Activated B cell treated with CpG ODN at 0.5 μM for 24 hours (primary cell): Measurements from ENCODE around the gene NLRP9. TPM values are rescaled to one million over a fixed set of nuclear protein-coding genes. Genes with fewer than 3 reads are reported as not detected.

ENCODE experiments used
- ATAC-seq: fragments of 200-7000 bp; cut with Tn5 transposase; one replicate; pipeline ENCODE4 v1.10.0; 2021; ENCODE audit warnings: low read depth, mild to moderate bottlenecking, moderate library complexity
- CTCF ChIA-PET: fragments of 350-600 bp; sonication (Branson Sonifier 250); formaldehyde crosslinking; loops from one replicate; lab custom pipeline; 2021; ENCODE audit warnings: antibody characterized with exemption; lab: Charles Lee
- POLR2A ChIA-PET: fragments of 350-600 bp; sonication (Branson Sonifier 250); formaldehyde crosslinking; loops from one replicate; lab custom pipeline; 2021; ENCODE audit warnings: antibody characterized with exemption; lab: Charles Lee
- DNase-seq: peaks from one replicate; pipeline ENCODE4 v3.0.0; 2022
- H3K27ac Mint-ChIP-seq: one replicate; pipeline ENCODE4 v1.8.0; 2020; ENCODE audit warnings: mixed read lengths
- H3K27me3 Mint-ChIP-seq: one replicate; pipeline ENCODE4 v1.8.0; 2021; ENCODE audit warnings: mixed read lengths
- H3K36me3 Mint-ChIP-seq: one replicate; pipeline ENCODE4 v1.8.0; 2021; ENCODE audit warnings: low read depth, mixed read lengths
- H3K4me1 Mint-ChIP-seq: one replicate; pipeline ENCODE4 v1.8.0; 2021; ENCODE audit warnings: mixed read lengths
- H3K4me3 Mint-ChIP-seq: one replicate; pipeline ENCODE4 v1.8.0; 2020; ENCODE audit warnings: mild to moderate bottlenecking, mixed read lengths
- H3K9me3 Mint-ChIP-seq: one replicate; pipeline ENCODE4 v1.8.0; 2020; ENCODE audit warnings: mixed read lengths
- intact Hi-C: fragments of 100-400 bp; cut with micrococcal nuclease; formaldehyde crosslinking; loops from one replicate; pipeline ENCODE4 v1.15.1; 2024
- total RNA-seq: library from RNA; stranded (reverse); gene quantifications from 2 replicates; pipeline ENCODE4 v1.2.3, GENCODE V29; 2022
- TF ChIP-seq, protein P1 (sequence below): fragments of 200-600 bp; IDR thresholded peaks from one replicate; pipeline ENCODE4 v1.8.0; 2022; ENCODE audit warnings: antibody characterized with exemption, mild to moderate bottlenecking

Gene NLRP9
- total RNA-seq, 1 donor from 2014 or later = not detected

GRCh38 chr19:55681131-55682092, 56.8 kb downstream of the NLRP9 start:
- ChIA-PET CTCF (no interaction called here), POLR2A (interaction anchor here (0.7 kb wide), 1 partner anchor 27 kb away, joined by 4 read pairs; no protein-coding TSS in a partner anchor)
- Mint-ChIP-seq H3K4me3 (no peak overlapping the region), H3K9me3 (no peaks in the 10 kb centered on the region), H3K4me1 (peaks cover 63% of the 10 kb centered on the region), H3K27me3 (no peaks in the 10 kb centered on the region), H3K27ac (no peak overlapping the region), H3K36me3 (peaks cover 81% of the 10 kb centered on the region)
- intact Hi-C loops = no loop called here
- DNase-seq (no peak), ATAC-seq (no peak)
- TF ChIP-seq, protein P1, sequence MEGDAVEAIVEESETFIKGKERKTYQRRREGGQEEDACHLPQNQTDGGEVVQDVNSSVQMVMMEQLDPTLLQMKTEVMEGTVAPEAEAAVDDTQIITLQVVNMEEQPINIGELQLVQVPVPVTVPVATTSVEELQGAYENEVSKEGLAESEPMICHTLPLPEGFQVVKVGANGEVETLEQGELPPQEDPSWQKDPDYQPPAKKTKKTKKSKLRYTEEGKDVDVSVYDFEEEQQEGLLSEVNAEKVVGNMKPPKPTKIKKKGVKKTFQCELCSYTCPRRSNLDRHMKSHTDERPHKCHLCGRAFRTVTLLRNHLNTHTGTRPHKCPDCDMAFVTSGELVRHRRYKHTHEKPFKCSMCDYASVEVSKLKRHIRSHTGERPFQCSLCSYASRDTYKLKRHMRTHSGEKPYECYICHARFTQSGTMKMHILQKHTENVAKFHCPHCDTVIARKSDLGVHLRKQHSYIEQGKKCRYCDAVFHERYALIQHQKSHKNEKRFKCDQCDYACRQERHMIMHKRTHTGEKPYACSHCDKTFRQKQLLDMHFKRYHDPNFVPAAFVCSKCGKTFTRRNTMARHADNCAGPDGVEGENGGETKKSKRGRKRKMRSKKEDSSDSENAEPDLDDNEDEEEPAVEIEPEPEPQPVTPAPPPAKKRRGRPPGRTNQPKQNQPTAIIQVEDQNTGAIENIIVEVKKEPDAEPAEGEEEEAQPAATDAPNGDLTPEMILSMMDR = no peak

GRCh38 chr19:55680339-55681130, 57.7 kb downstream of the NLRP9 start:
- Mint-ChIP-seq H3K9me3 (no peaks in the 10 kb centered on the region), H3K4me1 (peaks cover 64% of the 10 kb centered on the region), H3K36me3 (peaks cover 75% of the 10 kb centered on the region), H3K4me3 (no peak overlapping the region), H3K27ac (no peak overlapping the region), H3K27me3 (no peaks in the 10 kb centered on the region)
- TF ChIP-seq, protein P1 = no peak
- ChIA-PET CTCF (no interaction called here), POLR2A (no interaction called here)
- no peak for DNase-seq
- no peak for ATAC-seq
- intact Hi-C loops = no loop called here

DNA sequence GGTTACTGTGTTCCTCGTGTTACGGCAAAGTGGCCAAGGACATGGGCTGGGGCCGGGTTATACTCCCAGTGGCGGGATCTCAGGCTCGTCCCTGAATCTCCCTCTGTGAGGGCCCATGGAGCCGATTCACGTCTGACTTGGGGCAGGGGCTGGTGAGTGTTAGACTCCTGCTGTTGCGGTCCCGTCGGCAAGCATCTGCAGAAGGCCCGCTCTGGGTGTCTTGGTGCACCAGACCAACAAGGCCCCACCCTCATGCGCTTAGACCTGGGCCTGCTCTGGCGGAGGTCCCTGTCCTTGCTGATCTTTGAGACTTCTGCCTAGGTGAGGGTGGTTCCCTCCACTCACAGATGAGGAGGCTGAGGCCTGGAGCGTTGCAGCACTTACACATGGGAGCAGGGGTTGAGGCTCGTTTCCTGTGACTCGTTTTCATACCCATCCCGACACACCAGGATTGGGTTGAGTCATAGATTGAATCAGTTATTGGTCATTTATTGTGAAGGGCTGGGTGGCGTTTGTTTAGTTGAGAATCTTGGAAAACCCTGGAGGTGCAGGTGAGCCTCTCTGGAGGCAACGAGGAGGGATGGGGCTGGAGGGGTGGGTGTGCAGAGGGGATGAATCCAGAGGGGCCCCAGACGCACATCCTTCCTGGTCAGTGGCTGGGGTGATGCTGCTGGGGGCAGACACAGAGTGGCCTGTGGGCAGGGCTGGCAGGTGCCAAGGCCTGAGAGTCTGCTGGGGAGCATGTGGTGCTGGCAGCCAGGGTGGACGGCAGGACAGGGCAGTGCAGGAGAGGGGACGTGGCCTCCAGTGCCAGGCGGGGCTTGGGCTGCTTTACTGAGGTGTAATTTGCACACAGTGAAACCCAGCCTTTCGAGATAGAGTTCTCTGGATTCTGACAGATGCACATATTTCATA, 58.6 kb downstream of the NLRP9 start:
- Mint-ChIP-seq H3K27me3 (no peaks in the 10 kb centered on the region), H3K36me3 (peaks cover 70% of the 10 kb centered on the region), H3K4me3 (no peak overlapping the region), H3K4me1 (peaks cover 66% of the 10 kb centered on the region), H3K9me3 (no peaks in the 10 kb centered on the region), H3K27ac (peak overlapping the region; percentile 24)
- DNase-seq = no peak
- ChIA-PET CTCF (no interaction called here), POLR2A (no interaction called here)
- TF ChIP-seq, protein P1 = no peak
- intact Hi-C loops = no loop called here
- no peak for ATAC-seq

DNA sequence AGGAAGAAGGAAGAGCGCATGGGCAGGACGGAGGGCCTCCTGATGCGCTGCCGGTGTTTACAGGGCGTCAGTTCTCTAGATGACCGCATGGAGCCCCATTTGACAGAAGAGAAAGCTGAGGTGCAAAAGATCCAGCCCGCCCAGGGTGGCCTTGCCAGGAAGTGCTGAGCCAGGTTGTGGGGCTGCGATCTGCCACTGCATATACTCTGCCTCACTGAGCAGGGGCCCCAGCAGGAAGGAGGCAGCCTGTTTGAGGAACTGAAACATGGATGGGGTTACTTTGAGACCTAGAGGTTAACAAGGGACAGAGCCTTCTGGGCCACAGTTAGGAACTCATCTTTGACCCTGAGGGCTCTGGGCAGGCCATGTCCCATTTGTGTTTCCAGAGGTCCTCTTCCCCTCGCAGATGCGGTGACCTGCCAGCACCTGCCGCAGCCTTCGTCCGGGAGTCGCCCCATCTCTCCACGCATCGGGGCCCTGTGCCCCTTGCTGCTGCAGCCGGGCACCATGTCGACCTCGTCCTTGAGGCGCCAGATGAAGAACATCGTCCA, 60.0 kb downstream of the NLRP9 start:
- Mint-ChIP-seq H3K27ac (peak overlapping the region; percentile 83), H3K4me1 (peaks cover 69% of the 10 kb centered on the region), H3K4me3 (peak overlapping the region; percentile 89), H3K36me3 (peaks cover 68% of the 10 kb centered on the region), H3K27me3 (no peaks in the 10 kb centered on the region), H3K9me3 (no peaks in the 10 kb centered on the region)
- peak; percentile 86 for ATAC-seq
- ChIA-PET CTCF (interaction anchor here (0.9 to 2.4 kb wide), 3 partner anchors 24 to 131 kb away, joined by 3 to 6 read pairs (median 3); partner anchors contain the start of gene U2AF2), POLR2A (interaction anchor here (0.5 to 1.4 kb wide), 7 partner anchors 24 to 637 kb away, joined by 3 to 11 read pairs (median 3); partner anchors contain the start of genes U2AF2, UBE2S, ZNF581 and ZNF865)
- intact Hi-C loops = loop anchor here (1.0 kb wide), 1 partner anchor 24 kb away; no protein-coding TSS in a partner anchor
- peak; percentile 72 for DNase-seq
- TF ChIP-seq, protein P1 = no peak
